NCI-H510A treated with DMSO at 0.1 percent for 48 hours (cell line): ENCODE data around the gene BCL6B.
A peak's percentile ranks its signal among the peaks of the same experiment; 100 is the strongest.
"Not testable (repeated sequence)": the region's sequence is repeated elsewhere in the genome, so short reads cannot be mapped to it uniquely, and the experiment has no call there.

Experiments
- DNase-seq: peaks from one replicate; lab custom pipeline; 2025; lab: John Stamatoyannopoulos, UW

BCL6B gene

GRCh38 chr17:7027335-7027734 lies 4.5 kb downstream of the BCL6B start:
- no peak for DNase-seq

- DNase-seq: no peak
These were observed 6.2 kb downstream of the BCL6B start for GRCh38 chr17:7029096-7029495.

- no peak for DNase-seq
These were observed 6.8 kb downstream of the BCL6B start for GRCh38 chr17:7029659-7030058.

- DNase-seq: no peak
These were observed 12.2 kb downstream of the BCL6B start for GRCh38 chr17:7034955-7035590.

GRCh38 chr17:7035591-7036368 lies 12.9 kb downstream of the BCL6B start, which contains the start of gene SLC16A13:
TSS of gene SLC16A13 (plus strand) at chr17:7036015. CDS start at chr17:7036383, 368 bp downstream.
- peak; percentile 96 for DNase-seq

GRCh38 chr17:7038025-7038862 lies 15.4 kb downstream of the BCL6B start:
- DNase-seq: no peak

GRCh38 chr17:7039832-7040231 lies 17.0 kb downstream of the BCL6B start:
- DNase-seq: no peak

GRCh38 chr17:7041607-7042500 lies 19.0 kb downstream of the BCL6B start:
- no peak for DNase-seq

GRCh38 chr17:7042501-7043181 lies 19.8 kb downstream of the BCL6B start:
- DNase-seq: no peak

GRCh38 chr17:7043182-7043496 lies 20.3 kb downstream of the BCL6B start:
- DNase-seq: no peak

- peak; percentile 28 for DNase-seq
These were observed 20.8 kb downstream of the BCL6B start, which contains the start of gene SLC16A11 for GRCh38 chr17:7043497-7044198. TSS of gene SLC16A11 (minus strand) at chr17:7044092. CDS start at chr17:7043513, 579 bp downstream.

- DNase-seq: peak; percentile 87
These were observed 22.8 kb downstream of the BCL6B start for GRCh38 chr17:7045492-7046126.

GRCh38 chr17:7046127-7046724 lies 23.4 kb downstream of the BCL6B start:
- peak; percentile 94 for DNase-seq

- peak; percentile 40 for DNase-seq
These were observed 24.0 kb downstream of the BCL6B start for GRCh38 chr17:7046725-7047397.

- DNase-seq: no peak
These were observed 24.7 kb downstream of the BCL6B start for GRCh38 chr17:7047566-7047965.

- DNase-seq: no peak
These were observed 26.1 kb downstream of the BCL6B start for GRCh38 chr17:7048968-7049367.

- not testable (repeated sequence) for DNase-seq
These were observed 27.7 kb downstream of the BCL6B start for GRCh38 chr17:7050583-7050982.

- no peak for DNase-seq
These were observed 33.5 kb downstream of the BCL6B start for GRCh38 chr17:7056386-7056785.
